Hematopoietic multipotent progenitor cell treated with erythropoietin and hydrocortisone succinate and interleukin-3 and kit ligand, for 15 days (in vitro differentiated cells): ENCODE data around the gene DHX15.

Source experiments
- DNase-seq: peaks from one replicate; pipeline ENCODE4 v3.0.0-alpha.2; 2015; ENCODE audit warnings: low spot score

The DHX15 gene

GRCh38 chr4:24482871-24483270 is 101.5 kb downstream of the DHX15 start:
- DNase-seq, result no peak

- DNase-seq, result no peak
These were observed 106.4 kb downstream of the DHX15 start for GRCh38 chr4:24477919-24478318.
